ENCODE results near the gene CDK5R2.

CDK5R2 gene

DNA sequence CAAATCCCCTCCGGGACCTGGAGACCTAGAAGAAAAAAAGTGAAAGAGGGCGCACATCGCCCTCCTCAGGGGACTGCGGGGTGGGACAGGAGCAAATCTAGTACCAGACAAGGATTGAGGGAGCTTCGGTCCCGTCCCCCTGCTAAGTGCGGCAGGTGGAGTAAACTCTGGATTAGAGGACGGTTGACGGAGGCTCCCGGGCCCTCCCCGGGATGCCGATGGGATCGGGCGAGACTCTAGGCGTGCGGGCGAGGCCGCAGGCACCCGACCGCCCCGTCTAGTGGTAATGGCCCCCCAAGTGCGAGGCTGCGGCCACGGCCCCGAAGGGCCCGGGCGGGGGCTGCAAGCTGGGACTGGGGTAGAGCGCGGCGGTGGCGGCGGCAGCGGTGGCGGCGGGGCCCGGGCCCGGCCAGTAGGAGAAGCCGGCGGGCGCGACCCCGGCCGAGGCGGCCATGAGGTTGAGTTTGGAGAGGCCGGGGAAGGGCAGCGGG, 22.0 kb downstream of the CDK5R2 start:
- DNase-seq (ENCODE audit: low spot score in 2 of 2) (no peak), ATAC-seq (no peak)
- H3K36me3 Mint-ChIP-seq: peaks cover 6% of the 10 kb centered on the region
- no peak overlapping the region for H3K27ac Mint-ChIP-seq
- peak overlapping the region; percentile 74 for H3K4me3 Mint-ChIP-seq
- H3K4me1 Mint-ChIP-seq: peaks cover 35% of the 10 kb centered on the region
- no peaks in the 10 kb centered on the region for H3K9me3 Mint-ChIP-seq

DNA sequence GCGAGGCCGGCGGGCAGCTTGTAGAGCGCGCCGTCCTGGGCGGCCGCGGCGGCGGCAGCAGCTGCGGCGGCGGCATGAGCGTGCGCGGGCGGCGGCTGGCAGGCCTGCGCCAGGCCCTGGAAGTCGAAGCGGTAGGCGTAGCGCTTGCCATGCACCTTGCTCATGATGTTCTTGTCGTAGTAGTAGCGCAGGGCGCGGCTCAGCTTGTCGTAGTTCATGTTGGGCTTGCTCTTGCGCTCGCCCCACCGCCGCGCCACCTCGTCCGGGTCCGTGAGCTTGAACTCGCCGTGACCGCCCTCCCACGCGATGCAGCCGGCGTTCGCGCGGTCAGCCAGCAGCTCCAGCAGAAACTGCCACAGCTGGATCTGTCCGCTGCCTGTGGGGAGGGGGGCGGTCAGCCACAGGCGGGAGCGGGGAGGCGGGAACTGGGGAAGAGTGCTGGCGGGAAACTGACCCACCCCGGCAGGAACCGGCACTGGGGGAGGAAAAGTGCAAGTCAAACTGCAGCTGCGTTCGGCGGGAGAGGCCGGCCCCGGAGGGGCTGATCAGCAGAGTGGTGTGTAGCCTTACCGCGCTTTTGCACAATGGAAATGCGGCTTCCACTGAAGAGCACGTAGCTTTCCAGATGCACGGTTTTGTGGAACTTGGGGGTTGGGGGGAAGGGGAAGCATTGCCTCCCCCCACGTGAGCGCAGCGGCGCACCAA, 22.6 kb downstream of the CDK5R2 start:
- ATAC-seq (peak; percentile 27), DNase-seq (ENCODE audit: low spot score in 2 of 2) (no peak)
- Mint-ChIP-seq H3K9me3 (no peaks in the 10 kb centered on the region), H3K4me1 (peaks cover 35% of the 10 kb centered on the region), H3K4me3 (peak overlapping the region; percentile 74), H3K36me3 (peaks cover 6% of the 10 kb centered on the region), H3K27ac (no peak overlapping the region)

DNA sequence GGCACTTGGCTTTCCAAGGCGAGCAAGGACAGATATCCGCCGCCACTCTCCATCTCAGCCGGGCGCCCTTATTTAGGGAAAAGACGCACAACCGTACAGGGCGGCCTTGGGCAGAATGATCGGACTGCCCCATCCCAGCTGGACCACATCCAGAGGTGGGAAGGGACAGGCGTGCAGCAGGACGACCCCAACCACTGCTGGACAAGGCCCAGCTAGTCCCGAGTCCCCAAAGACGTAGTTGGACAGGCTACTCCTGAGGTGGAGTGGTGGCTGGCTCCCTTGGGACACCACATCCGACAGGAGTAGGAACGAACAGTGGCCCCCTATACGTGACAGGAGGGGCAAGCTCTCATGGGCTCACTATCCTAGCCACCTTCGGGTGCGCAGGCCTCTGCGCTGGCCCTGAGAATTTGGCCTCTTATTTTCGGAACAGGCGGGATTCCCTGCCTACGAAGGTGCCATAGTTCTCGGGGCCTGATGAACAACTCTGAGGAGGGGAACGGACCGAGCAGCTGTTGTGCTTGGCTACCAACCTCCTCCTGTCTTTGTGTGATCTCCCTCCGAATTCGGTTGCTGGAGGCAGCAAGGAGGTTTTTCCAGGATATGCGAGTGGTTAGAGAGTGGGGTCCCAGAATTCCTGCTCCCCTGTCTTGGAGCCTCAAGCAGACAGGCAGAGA, 23.3 kb downstream of the CDK5R2 start:
- Mint-ChIP-seq H3K4me3 (peak overlapping the region; percentile 74), H3K27ac (no peak overlapping the region)
- ATAC-seq: no peak

DNA sequence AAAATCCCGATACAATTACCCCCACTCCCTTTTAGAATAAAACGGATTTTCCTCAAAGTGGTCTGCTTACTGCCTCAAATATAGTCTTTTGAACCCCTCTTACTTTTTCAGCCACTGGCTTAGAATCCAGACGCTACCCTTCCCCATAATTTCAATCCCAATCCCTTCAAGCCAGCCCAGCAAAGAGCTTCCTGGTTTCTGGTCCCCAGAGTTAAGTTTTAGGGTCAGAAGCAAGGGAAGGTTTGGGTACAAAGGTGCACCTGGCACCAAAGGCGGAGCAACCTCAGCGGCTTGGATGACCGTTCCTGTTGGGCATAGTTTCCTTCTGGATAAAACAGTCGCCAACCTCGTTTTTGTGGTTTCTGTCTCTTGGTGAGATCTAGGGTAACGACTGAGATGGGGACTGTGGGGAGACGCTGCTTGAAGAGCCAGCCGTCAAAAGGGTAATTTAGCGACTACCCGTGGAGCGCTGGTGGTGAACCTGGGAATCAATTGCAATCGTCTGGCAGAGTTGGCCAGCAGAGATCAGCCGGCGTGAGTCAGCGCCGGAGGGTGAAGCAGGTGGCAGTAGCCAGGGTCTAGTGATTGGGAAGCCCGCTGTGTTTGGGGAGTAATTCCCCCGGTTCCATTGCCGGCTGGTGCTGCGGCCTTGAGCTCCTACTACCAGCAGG, 23.9 kb downstream of the CDK5R2 start:
- Mint-ChIP-seq H3K4me1 (peaks cover 35% of the 10 kb centered on the region), H3K27ac (no peak overlapping the region), H3K9me3 (no peaks in the 10 kb centered on the region), H3K4me3 (no peak overlapping the region), H3K36me3 (peaks cover 6% of the 10 kb centered on the region)
- ATAC-seq: no peak
- DNase-seq (ENCODE audit: low spot score in 2 of 2): no peak

More for the DNA sequence above, 23.3 kb downstream of the CDK5R2 start:
- Mint-ChIP-seq H3K9me3 (no peaks in the 10 kb centered on the region), H3K36me3 (peaks cover 6% of the 10 kb centered on the region), H3K4me1 (peaks cover 35% of the 10 kb centered on the region)
- no peak for DNase-seq (ENCODE audit: low spot score in 2 of 2)

DNA sequence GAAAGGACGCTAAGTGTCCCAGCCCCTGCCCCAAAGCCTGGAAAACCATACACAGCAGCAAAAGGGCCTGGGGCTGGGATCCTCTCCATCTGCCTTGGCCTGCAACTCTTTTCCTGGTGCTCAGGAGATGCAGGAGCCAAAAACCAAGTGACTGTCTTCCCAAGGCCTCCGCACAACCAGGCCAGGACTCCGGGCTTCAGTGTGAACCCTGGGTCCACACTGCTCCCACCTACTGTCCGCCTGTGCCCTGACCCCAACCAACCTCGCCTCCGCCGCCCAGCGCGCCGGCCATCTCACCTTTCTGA, 24.4 kb downstream of the CDK5R2 start:
- DNase-seq (ENCODE audit: low spot score in 2 of 2) (no peak), ATAC-seq (no peak)
- Mint-ChIP-seq H3K27ac (no peak overlapping the region), H3K4me1 (peaks cover 35% of the 10 kb centered on the region), H3K36me3 (peaks cover 6% of the 10 kb centered on the region), H3K4me3 (peak overlapping the region; percentile 27), H3K9me3 (no peaks in the 10 kb centered on the region)

GRCh38 chr2:218984239-218985020, 25.0 kb downstream of the CDK5R2 start:
- peaks cover 6% of the 10 kb centered on the region for H3K36me3 Mint-ChIP-seq
- H3K27ac Mint-ChIP-seq: no peak overlapping the region
- peak overlapping the region; percentile 27 for H3K4me3 Mint-ChIP-seq
- H3K4me1 Mint-ChIP-seq: peaks cover 35% of the 10 kb centered on the region
- H3K9me3 Mint-ChIP-seq: no peaks in the 10 kb centered on the region
- ATAC-seq (no peak), DNase-seq (ENCODE audit: low spot score in 2 of 2) (no peak)

- no peak for DNase-seq (ENCODE audit: low spot score in 2 of 2)
- no peak for ATAC-seq
- no peak within 1 kb of the TSS for H3K27ac Mint-ChIP-seq
- peak within 1 kb of the TSS; percentile 27 for H3K4me3 Mint-ChIP-seq
- peaks cover 30% of the 10 kb centered on the region for H3K4me1 Mint-ChIP-seq
- H3K9me3 Mint-ChIP-seq: no peaks in the 10 kb centered on the region
- peaks cover 5% of the 10 kb centered on the region for H3K36me3 Mint-ChIP-seq
These were observed 25.5 kb downstream of the CDK5R2 start, which contains the start of gene FEV for GRCh38 chr2:218985021-218985324. FEV (minus strand) TSS chr2:218985184; CDS start chr2:218985075, 109 bp downstream.

DNA sequence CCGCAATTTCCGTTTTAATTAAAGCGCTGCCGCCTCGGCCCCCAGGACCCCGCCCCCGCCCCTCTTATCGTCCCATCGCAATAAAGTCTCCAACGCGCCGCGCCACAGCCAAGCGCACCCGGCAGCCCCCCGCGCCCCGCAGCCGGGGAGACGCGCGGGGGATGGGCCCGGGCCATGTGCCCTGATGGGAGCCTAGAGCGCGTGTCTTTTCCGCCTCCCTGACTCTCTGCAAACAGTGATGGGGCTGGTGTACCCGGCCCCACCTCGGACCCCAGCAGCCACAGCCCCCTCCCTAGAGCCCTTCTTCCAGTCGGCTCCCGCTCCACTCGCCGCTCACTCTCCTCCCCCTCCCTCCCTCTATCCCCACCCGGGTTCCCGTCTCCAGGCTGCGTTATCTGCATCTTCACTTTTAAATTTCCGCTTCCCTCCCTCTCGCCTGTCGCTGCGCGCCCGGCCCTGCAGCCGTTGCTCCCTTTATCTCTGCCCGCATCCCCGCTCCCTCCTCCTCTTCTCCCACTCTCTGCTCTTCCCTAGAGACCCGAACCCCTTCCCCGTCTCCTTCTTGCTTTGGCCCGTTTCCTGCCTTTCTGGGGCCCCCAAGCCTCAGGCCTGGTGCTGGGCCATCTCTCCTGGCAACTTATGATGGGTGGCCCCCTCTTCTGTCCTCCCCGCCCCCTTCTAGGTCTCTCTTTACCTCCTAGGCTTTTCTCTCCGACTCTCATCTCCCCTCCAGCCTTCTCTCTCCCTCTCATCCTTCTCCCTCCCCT, 26.0 kb downstream of the CDK5R2 start:
- DNase-seq (ENCODE audit: low spot score in 2 of 2) (no peak), ATAC-seq (no peak)
- no peak overlapping the region for H3K27ac Mint-ChIP-seq
- no peaks in the 10 kb centered on the region for H3K36me3 Mint-ChIP-seq
- peaks cover 26% of the 10 kb centered on the region for H3K4me1 Mint-ChIP-seq
- H3K4me3 Mint-ChIP-seq: no peak overlapping the region
- H3K9me3 Mint-ChIP-seq: no peaks in the 10 kb centered on the region

GRCh38 chr2:218986148-218986761, 26.8 kb downstream of the CDK5R2 start:
- ATAC-seq: no peak
- DNase-seq (ENCODE audit: low spot score in 2 of 2): no peak
- Mint-ChIP-seq H3K9me3 (no peaks in the 10 kb centered on the region), H3K36me3 (no peaks in the 10 kb centered on the region), H3K27ac (no peak overlapping the region), H3K4me3 (no peak overlapping the region), H3K4me1 (peaks cover 20% of the 10 kb centered on the region)

GRCh38 chr2:218988164-218988563, 28.7 kb downstream of the CDK5R2 start:
- ATAC-seq (no peak), DNase-seq (ENCODE audit: low spot score in 2 of 2) (no peak)
- Mint-ChIP-seq H3K27ac (no peak overlapping the region), H3K36me3 (no peaks in the 10 kb centered on the region), H3K9me3 (no peaks in the 10 kb centered on the region), H3K4me3 (no peak overlapping the region), H3K4me1 (peaks cover 21% of the 10 kb centered on the region)

- Mint-ChIP-seq H3K27ac (no peak overlapping the region), H3K4me1 (peaks cover 17% of the 10 kb centered on the region), H3K36me3 (no peaks in the 10 kb centered on the region), H3K4me3 (no peak overlapping the region), H3K9me3 (no peaks in the 10 kb centered on the region)
- DNase-seq (ENCODE audit: low spot score in 2 of 2) (no peak), ATAC-seq (no peak)
These were observed 29.2 kb downstream of the CDK5R2 start for GRCh38 chr2:218988650-218989049.

DNA sequence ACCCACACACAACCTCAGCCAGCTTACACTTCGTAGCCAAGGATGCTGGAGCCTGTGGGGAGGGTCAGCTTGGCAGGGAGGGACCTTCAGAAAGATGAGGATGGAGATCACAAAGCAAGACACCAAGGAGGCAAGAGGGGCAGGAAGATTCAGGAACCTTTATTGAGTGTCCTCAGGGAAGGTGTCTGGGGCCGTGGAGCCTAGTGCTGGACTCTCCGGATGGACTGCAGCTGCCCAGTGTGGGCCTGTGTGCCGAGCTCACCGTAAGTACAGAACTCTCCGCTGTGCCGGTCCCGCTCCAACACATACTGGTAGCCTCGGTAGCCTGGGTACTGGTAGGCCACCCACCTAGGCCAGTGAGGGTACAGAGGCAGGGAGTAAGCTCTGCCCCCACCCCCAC, 30.6 kb downstream of the CDK5R2 start:
- no peak overlapping the region for H3K4me3 Mint-ChIP-seq
- ATAC-seq (no peak), DNase-seq (ENCODE audit: low spot score in 2 of 2) (no peak)
- peaks cover 12% of the 10 kb centered on the region for H3K4me1 Mint-ChIP-seq
- H3K9me3 Mint-ChIP-seq: no peaks in the 10 kb centered on the region
- H3K27ac Mint-ChIP-seq: no peak overlapping the region
- H3K36me3 Mint-ChIP-seq: no peaks in the 10 kb centered on the region

GRCh38 chr2:218990612-218991011, 31.1 kb downstream of the CDK5R2 start:
- peaks cover 9% of the 10 kb centered on the region for H3K4me1 Mint-ChIP-seq
- ATAC-seq (no peak), DNase-seq (ENCODE audit: low spot score in 2 of 2) (no peak)
- H3K27ac Mint-ChIP-seq: no peak overlapping the region
- no peak overlapping the region for H3K4me3 Mint-ChIP-seq
- no peaks in the 10 kb centered on the region for H3K36me3 Mint-ChIP-seq
- no peaks in the 10 kb centered on the region for H3K9me3 Mint-ChIP-seq

DNA sequence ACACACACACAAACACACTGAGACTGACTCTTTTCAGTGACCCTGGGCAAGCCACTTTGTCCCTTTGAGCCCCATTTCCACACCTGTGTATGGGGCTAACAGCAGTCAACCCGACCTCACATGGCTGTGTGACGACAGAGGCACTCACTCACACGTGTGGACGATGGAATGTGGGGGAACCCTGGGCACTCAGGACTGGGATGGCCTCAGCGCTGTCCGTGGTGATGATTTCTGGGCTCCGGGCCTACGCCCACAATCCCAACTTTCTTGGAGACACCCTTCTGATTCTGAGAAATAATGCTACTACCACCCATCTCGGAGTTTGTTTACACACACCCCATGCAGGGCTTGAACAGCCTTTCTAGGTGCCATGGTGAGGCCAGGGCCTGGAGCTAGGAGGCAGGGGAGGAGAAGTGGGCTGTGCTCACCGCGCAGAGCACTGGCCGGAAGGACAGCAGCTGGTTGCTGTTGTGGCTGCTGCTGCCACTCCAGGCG, 32.3 kb downstream of the CDK5R2 start:
- no peaks in the 10 kb centered on the region for H3K36me3 Mint-ChIP-seq
- H3K4me3 Mint-ChIP-seq: no peak overlapping the region
- H3K9me3 Mint-ChIP-seq: no peaks in the 10 kb centered on the region
- ATAC-seq (no peak), DNase-seq (ENCODE audit: low spot score in 2 of 2) (no peak)
- no peak overlapping the region for H3K27ac Mint-ChIP-seq
- H3K4me1 Mint-ChIP-seq: peaks cover 6% of the 10 kb centered on the region

Data from stimulated activated effector memory CD8-positive, alpha-beta T cell treated with anti-CD3 and anti-CD28 coated beads, Interleukin-12 subunit alpha, Interleukin-12 subunit beta, amount 100 ng/mL, for 72 hours (primary cell).